Vagina (tissue), 2 donors: Measurements from ENCODE around the gene TRIM44. TPM values are rescaled to one million over a fixed set of nuclear protein-coding genes. Genes with fewer than 3 reads are reported as not detected.

Source experiments
- DNase-seq, 2 donors: peaks; one replicate each; pipeline ENCODE4 v3.0.0-alpha.2; 2017; ENCODE audit errors: extremely low spot score in 2 of 2
- H3K27ac ChIP-seq: fragments of 200-600 bp; sonication (generic); one replicate; pipeline ENCODE4 v1.5.1; 2019
- H3K27me3 ChIP-seq: fragments of 200-600 bp; sonication (generic); one replicate; pipeline ENCODE4 v1.5.1; 2019
- H3K36me3 ChIP-seq, 2 donors: fragments of 200-600 bp; sonication (generic); one replicate each; pipeline ENCODE4 v1.5.1; 2017 to 2019
- H3K4me1 ChIP-seq: fragments of 200-600 bp; sonication (generic); one replicate; pipeline ENCODE4 v1.5.1; 2019
- H3K4me3 ChIP-seq, 2 donors: fragments of 200-600 bp; sonication (generic); 1 replicate in 1 of 2; 2 replicates in 1 of 2; pipeline ENCODE4 v1.5.1; 2016 to 2019
- H3K9me3 ChIP-seq: fragments of 200-600 bp; sonication (generic); one replicate; pipeline ENCODE4 v1.5.1; 2019
- POLR2A ChIP-seq, 2 donors: fragments of 450-650 bp; IDR thresholded peaks; one replicate each; pipeline ENCODE4 v1.6.1; 2017; ENCODE audit warnings: antibody characterized with exemption in 2 of 2, mild to moderate bottlenecking in 2 of 2, moderate library complexity in 2 of 2
- POLR2AphosphoS5 ChIP-seq, 2 donors: sonication (generic); formaldehyde crosslinking; IDR thresholded peaks; one replicate each; pipeline ENCODE4 v1.9.0; 2017; ENCODE audit warnings: antibody characterized with exemption in 2 of 2, mild to moderate bottlenecking in 2 of 2, low read depth in 1 of 2; ENCODE audit not compliant: insufficient read depth in 1 of 2
- intact Hi-C: fragments of 100-400 bp; cut with DNase I; formaldehyde crosslinking; loops from one replicate; pipeline ENCODE4 v1.15.1; 2023
- total RNA-seq: library from RNA; depleted of rRNA; stranded (reverse); fragments of >200 nt; gene quantifications from one replicate; pipeline ENCODE4 v1.2.3, GENCODE V29; 2016
- TF ChIP-seq, protein P1 (sequence below), 3 experiments: fragments of 450-650 bp in 2 of 3; fragments of 200-600 bp in 1 of 3; sonication (generic) in 1 of 3; IDR thresholded peaks; one replicate each; pipeline ENCODE4 v1.5.1; 2017 to 2019; ENCODE audit warnings: antibody characterized with exemption in 3 of 3, mild to moderate bottlenecking in 2 of 3, moderate library complexity in 2 of 3

TRIM44 gene
- total RNA-seq, 1 donor from 2014 or later = 27.7 TPM

GRCh38 chr11:35632301-35632700 lies 30.3 kb upstream of the TRIM44 start:
- Histone ChIP-seq H3K27ac (no peak overlapping the region), H3K4me1 (no peaks in the 10 kb centered on the region), H3K4me3 (no peak overlapping the region), H3K9me3 (no peaks in the 10 kb centered on the region), H3K36me3 (no peaks in the 10 kb centered on the region), H3K27me3 (no peaks in the 10 kb centered on the region)
- no peak for DNase-seq
- intact Hi-C loops = no loop called here
- no peak for TF ChIP-seq POLR2A (IDR thresholded peaks at IDR 0.05)
- TF ChIP-seq POLR2AphosphoS5 (IDR thresholded peaks at IDR 0.05; ENCODE audit: insufficient read depth in 1 of 2, low read depth in 1 of 2) = no peak
- TF ChIP-seq, protein P1, sequence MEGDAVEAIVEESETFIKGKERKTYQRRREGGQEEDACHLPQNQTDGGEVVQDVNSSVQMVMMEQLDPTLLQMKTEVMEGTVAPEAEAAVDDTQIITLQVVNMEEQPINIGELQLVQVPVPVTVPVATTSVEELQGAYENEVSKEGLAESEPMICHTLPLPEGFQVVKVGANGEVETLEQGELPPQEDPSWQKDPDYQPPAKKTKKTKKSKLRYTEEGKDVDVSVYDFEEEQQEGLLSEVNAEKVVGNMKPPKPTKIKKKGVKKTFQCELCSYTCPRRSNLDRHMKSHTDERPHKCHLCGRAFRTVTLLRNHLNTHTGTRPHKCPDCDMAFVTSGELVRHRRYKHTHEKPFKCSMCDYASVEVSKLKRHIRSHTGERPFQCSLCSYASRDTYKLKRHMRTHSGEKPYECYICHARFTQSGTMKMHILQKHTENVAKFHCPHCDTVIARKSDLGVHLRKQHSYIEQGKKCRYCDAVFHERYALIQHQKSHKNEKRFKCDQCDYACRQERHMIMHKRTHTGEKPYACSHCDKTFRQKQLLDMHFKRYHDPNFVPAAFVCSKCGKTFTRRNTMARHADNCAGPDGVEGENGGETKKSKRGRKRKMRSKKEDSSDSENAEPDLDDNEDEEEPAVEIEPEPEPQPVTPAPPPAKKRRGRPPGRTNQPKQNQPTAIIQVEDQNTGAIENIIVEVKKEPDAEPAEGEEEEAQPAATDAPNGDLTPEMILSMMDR (IDR thresholded peaks at IDR 0.05) = no peak

- no peaks in the 10 kb centered on the region for H3K9me3 ChIP-seq
- no peak overlapping the region for H3K4me3 ChIP-seq
- no peak for TF ChIP-seq POLR2AphosphoS5 (IDR thresholded peaks at IDR 0.05; ENCODE audit: insufficient read depth in 1 of 2, low read depth in 1 of 2)
- no peak for TF ChIP-seq POLR2A (IDR thresholded peaks at IDR 0.05)
- TF ChIP-seq, protein P1 (IDR thresholded peaks at IDR 0.05) = no peak
- intact Hi-C loops = no loop called here
- no peaks in the 10 kb centered on the region for H3K36me3 ChIP-seq
- no peak overlapping the region for H3K27ac ChIP-seq
- no peaks in the 10 kb centered on the region for H3K27me3 ChIP-seq
- H3K4me1 ChIP-seq = no peaks in the 10 kb centered on the region
- DNase-seq = no peak
These were observed 28.6 kb upstream of the TRIM44 start for GRCh38 chr11:35633827-35634423.

GRCh38 chr11:35635933-35636332 lies 26.6 kb upstream of the TRIM44 start:
- Histone ChIP-seq H3K36me3 (no peaks in the 10 kb centered on the region), H3K27ac (no peak overlapping the region), H3K27me3 (no peaks in the 10 kb centered on the region), H3K9me3 (no peaks in the 10 kb centered on the region), H3K4me1 (no peaks in the 10 kb centered on the region), H3K4me3 (no peak overlapping the region)
- intact Hi-C loops = no loop called here
- DNase-seq = no peak
- TF ChIP-seq, protein P1 (IDR thresholded peaks at IDR 0.05) = no peak
- TF ChIP-seq POLR2AphosphoS5 (IDR thresholded peaks at IDR 0.05; ENCODE audit: insufficient read depth in 1 of 2, low read depth in 1 of 2) (no peak), POLR2A (IDR thresholded peaks at IDR 0.05) (no peak)

DNA sequence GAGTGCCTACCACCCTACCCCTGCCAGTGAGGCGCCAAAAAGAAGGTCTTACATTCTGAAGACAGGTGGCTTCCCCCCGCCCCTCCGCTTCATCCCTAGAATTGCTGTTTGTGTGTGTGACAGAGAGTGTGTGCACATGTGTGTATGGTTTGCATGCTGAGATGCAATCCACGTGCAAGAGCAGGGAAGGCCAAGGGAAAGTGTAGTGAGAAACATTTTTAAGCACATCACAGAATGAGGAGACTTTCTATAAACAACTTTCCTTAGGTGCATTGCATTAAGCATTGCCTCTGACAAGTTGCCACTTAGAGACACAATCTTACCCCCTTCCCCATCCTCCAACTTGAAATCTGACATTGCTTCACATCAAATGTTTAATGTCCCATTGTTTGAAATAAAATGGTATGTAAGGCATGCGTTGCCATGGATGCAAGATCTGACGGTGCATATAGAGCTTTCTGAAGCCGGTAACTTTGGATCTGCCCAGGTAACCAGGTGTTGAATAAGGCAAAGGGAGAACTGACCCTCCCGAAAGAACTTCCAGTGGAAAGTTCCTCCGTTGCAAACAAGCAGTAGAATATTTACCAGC lies 22.9 kb upstream of the TRIM44 start:
- H3K4me3 ChIP-seq = no peak overlapping the region
- no peaks in the 10 kb centered on the region for H3K9me3 ChIP-seq
- H3K27me3 ChIP-seq = no peaks in the 10 kb centered on the region
- TF ChIP-seq, protein P1 (IDR thresholded peaks at IDR 0.05) = no peak
- no peak for TF ChIP-seq POLR2A (IDR thresholded peaks at IDR 0.05)
- no peak for TF ChIP-seq POLR2AphosphoS5 (IDR thresholded peaks at IDR 0.05; ENCODE audit: insufficient read depth in 1 of 2, low read depth in 1 of 2)
- DNase-seq = no peak
- intact Hi-C loops = no loop called here
- no peaks in the 10 kb centered on the region for H3K36me3 ChIP-seq
- H3K4me1 ChIP-seq = no peaks in the 10 kb centered on the region
- no peak overlapping the region for H3K27ac ChIP-seq

- Histone ChIP-seq H3K27ac (no peak overlapping the region), H3K27me3 (no peaks in the 10 kb centered on the region), H3K4me3 (no peak overlapping the region), H3K36me3 (no peaks in the 10 kb centered on the region), H3K9me3 (no peaks in the 10 kb centered on the region), H3K4me1 (no peaks in the 10 kb centered on the region)
- TF ChIP-seq POLR2A (IDR thresholded peaks at IDR 0.05) = no peak
- no peak for TF ChIP-seq POLR2AphosphoS5 (IDR thresholded peaks at IDR 0.05; ENCODE audit: insufficient read depth in 1 of 2, low read depth in 1 of 2)
- TF ChIP-seq, protein P1 (IDR thresholded peaks at IDR 0.05) = no peak
- no peak for DNase-seq
- intact Hi-C loops = no loop called here
These were observed 21.2 kb upstream of the TRIM44 start for GRCh38 chr11:35641171-35641897.
